Measurements from ENCODE around the gene HELB. TPM values are rescaled to one million over a fixed set of nuclear protein-coding genes. Genes with fewer than 3 reads are reported as not detected.

Gene HELB
- total RNA-seq, 1 experiment from 2014 or later = 9.3 TPM

GRCh38 chr12:66289485-66289884, 12.8 kb upstream of the HELB start:
- CTCF ChIA-PET = interaction anchor here (0.9 kb wide), 1 partner anchor 19 kb away, joined by 3 read pairs; no protein-coding TSS in a partner anchor
- H3K9me2 ChIP-seq (ENCODE audit: insufficient read depth) = no peaks in the 10 kb centered on the region
- no peaks in the 10 kb centered on the region for H3K27me3 ChIP-seq (ENCODE audit: insufficient read depth, low read length)
- H3K4me1 ChIP-seq (ENCODE audit: control insufficient read depth in 1 of 2, insufficient read depth in 2 of 2, low read length in 2 of 2) = no peaks in the 10 kb centered on the region
- no peaks in the 10 kb centered on the region for H3K9me3 ChIP-seq (ENCODE audit: control insufficient read depth in 1 of 2, insufficient read depth in 1 of 2, low read depth in 1 of 2, low read length in 2 of 2)
- no peaks in the 10 kb centered on the region for H4K20me1 ChIP-seq (ENCODE audit: insufficient read depth)
- H2AFZ ChIP-seq (ENCODE audit: low read depth, low read length, poor library complexity, severe bottlenecking) = no peak overlapping the region
- no peak overlapping the region for H3K4me3 ChIP-seq (replicated peaks in 1 of 2; ENCODE audit: low read depth in 1 of 2, low read length in 2 of 2)
- ATAC-seq (no peak), DNase-seq (ENCODE audit: low read depth, low spot score) (no peak)
- BruUV-seq (replicated peaks) = no TSS peak
- no peak overlapping the region for H3K4me2 ChIP-seq (ENCODE audit: low read length)
- H3K9ac ChIP-seq (ENCODE audit: low read length) = no peak overlapping the region
- intact Hi-C loops (cut with micrococcal nuclease) = no loop called here
- H3K79me2 ChIP-seq (ENCODE audit: insufficient read depth, low read length) = no peaks in the 10 kb centered on the region
- POLR2A ChIA-PET = no interaction called here
- no peaks in the 10 kb centered on the region for H3K36me3 ChIP-seq (ENCODE audit: control insufficient read depth in 1 of 2, insufficient read depth in 2 of 2, low read length in 2 of 2)
- RAD21 ChIA-PET (ENCODE audit: low non-redundant PET in 1 of 2, low total read pairs in 2 of 2, uncharacterized antibody in 2 of 2, unreplicated experiment in 2 of 2) = no interaction called here
- TF ChIP-seq EZH2 (IDR thresholded peaks at IDR 0.05) (no peak), EZH2phosphoT487 (IDR thresholded peaks at IDR 0.05; ENCODE audit: borderline replicate concordance) (no peak), SRF (IDR thresholded peaks at IDR 0.05; ENCODE audit: low read depth) (no peak), POLR2A (IDR thresholded peaks at IDR 0.05; ENCODE audit: borderline replicate concordance, extremely low read depth, insufficient read depth, insufficient read length) (no peak), TCF7L2 (IDR thresholded peaks at IDR 0.05; ENCODE audit: borderline replicate concordance, extremely low read depth, insufficient read depth, insufficient read length) (no peak), RAD21 (IDR thresholded peaks at IDR 0.05; ENCODE audit: low read depth) (no peak), ZNF274 (IDR thresholded peaks at IDR 0.05; ENCODE audit: low read depth, low read length) (no peak), MAX (IDR thresholded peaks at IDR 0.05) (no peak), REST (IDR thresholded peaks at IDR 0.05; ENCODE audit: low read depth) (no peak)
- no peak overlapping the region for H3K27ac ChIP-seq (ENCODE audit: low read depth, low read length)

Data from HCT116 (cell line).